NCI-H82 treated with DMSO at 0.1 percent for 48 hours (cell line): ENCODE measurements around the gene TRIB2.

Source experiments
- DNase-seq: peaks from one replicate; lab custom pipeline; 2025; ENCODE audit not compliant: unreplicated experiment; lab: John Stamatoyannopoulos, UW

Gene TRIB2

GRCh38 chr2:12737738-12738485, 21.2 kb downstream of the TRIB2 start:
- no peak for DNase-seq

- DNase-seq = no peak
Measured at GRCh38 chr2:12739721-12740254, 23.1 kb downstream of the TRIB2 start.

- no peak for DNase-seq
Measured at GRCh38 chr2:12741380-12741779, 24.6 kb downstream of the TRIB2 start.

DNA sequence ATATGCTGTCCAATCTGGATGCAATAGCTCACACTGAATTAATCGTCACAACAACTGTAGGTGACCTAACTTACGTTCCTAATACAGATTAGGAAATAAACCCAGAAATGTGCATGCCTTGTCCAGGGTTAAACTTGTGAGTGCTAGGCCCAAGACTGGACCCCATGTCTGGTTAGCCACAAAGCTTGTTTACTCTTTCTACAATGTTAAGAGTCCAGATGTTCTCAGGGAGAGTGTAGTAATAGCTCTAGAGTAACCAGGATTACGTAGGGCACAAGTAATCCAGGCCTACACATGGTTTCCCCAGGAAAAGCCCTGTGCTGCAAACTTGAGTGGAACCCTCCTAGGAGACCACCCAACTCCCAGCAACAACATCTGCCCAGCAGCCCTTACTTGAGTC, 26.2 kb downstream of the TRIB2 start:
- DNase-seq = no peak

DNA sequence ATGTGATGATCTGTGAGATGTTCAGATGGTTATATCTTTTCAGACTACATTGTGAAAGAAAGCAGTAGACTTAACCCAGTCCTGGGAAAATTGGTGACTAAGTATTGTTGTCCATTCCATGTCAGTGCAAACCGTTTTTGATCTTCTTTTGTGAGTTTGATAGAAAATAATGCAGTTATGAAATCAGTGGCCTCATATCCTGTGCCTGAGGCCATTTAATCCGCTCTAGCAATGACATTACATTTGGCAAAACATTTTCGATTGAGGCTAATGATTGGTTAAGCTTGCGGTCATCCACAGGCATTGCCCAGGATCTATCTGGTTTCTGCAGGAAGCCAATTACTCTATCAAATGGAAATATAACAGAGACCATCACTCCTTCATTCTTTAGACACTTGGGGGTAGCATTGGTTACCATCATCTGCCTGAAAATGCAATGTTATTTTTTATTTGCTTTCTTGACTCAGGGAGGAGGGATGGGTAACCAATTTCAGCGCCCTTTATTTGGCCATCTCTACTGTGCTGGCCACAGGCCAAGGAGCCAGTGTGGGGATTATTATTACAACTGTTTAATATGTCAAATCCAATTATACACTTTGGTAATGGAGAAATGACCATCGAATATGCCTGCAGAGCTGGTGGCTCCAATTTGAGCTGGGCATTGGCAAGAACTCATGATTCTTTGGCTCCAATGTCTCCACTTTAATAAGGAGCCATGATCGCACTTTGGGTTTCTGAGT, 33.6 kb downstream of the TRIB2 start:
- no peak for DNase-seq

DNA sequence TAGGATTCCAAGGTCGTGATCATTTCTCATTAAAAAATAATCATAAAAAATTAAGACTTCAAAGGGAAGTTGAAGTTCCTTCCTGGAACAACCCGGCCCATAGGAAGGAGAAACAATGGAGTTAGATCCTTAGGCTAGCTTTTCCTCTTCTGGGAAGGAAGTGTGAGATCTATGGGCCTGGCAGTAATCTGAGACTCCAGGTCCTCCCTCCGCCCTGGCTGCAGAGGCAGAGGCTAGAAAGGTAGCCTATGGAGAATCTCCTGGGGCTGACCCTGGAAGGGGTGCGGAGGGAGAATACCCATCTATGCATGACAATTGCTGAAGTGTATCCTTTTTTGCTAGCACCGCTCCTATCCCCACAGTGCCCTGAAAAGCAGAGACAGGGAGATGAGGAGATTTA, 37.9 kb downstream of the TRIB2 start:
- DNase-seq = no peak

GRCh38 chr2:12755384-12755783, 38.6 kb downstream of the TRIB2 start:
- no peak for DNase-seq

- DNase-seq = no peak
Measured at GRCh38 chr2:12759248-12759647, 42.5 kb downstream of the TRIB2 start.

GRCh38 chr2:12761104-12761503, 44.4 kb downstream of the TRIB2 start:
- DNase-seq = no peak

DNA sequence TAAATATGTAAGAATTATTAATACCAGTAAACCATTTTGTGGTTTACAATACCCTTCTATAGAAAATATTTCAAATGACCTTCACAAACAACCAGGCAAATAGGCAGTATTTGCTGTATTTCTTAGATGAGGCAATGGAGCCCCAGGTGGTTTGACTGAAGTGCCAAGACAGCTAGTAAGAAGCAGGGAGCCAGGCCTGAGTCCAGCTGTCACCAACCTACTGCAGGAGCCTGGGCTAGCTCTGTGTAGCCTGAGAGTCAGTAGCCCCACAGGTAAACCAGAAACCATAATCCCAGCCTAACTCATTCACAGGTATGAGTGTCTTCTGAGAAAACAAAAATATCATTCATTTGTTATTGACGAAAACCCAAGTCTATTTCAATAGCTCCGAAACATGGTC, 45.6 kb downstream of the TRIB2 start:
- no peak for DNase-seq

- DNase-seq = no peak
Measured at GRCh38 chr2:12762976-12763375, 46.2 kb downstream of the TRIB2 start.

DNA sequence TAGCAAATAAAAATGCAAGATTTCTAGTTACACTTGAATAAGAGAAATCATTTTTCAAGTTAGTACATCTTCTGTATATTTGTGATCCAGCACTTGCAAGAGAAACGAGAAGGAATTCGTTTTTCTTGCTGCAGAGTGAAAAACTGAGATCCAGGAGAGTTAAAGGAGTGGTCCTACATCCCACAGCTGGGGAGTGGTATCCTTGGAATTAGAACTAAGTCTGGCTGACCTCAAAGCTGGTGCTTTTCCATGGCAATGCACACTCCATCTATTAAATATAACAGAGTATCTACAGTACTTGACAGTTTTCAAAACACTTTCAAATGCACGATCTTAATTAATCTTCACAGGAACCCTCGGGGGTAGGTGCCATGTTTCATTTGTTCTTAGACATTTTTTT, 46.8 kb downstream of the TRIB2 start:
- DNase-seq = no peak

GRCh38 chr2:12764075-12764730, 47.5 kb downstream of the TRIB2 start:
- no peak for DNase-seq

- DNase-seq = no peak
Measured at GRCh38 chr2:12764849-12765605, 48.3 kb downstream of the TRIB2 start.

- DNase-seq = no peak
Measured at GRCh38 chr2:12766421-12766879, 49.7 kb downstream of the TRIB2 start.

- no peak for DNase-seq
Measured at GRCh38 chr2:12767541-12767940, 50.8 kb downstream of the TRIB2 start.

DNA sequence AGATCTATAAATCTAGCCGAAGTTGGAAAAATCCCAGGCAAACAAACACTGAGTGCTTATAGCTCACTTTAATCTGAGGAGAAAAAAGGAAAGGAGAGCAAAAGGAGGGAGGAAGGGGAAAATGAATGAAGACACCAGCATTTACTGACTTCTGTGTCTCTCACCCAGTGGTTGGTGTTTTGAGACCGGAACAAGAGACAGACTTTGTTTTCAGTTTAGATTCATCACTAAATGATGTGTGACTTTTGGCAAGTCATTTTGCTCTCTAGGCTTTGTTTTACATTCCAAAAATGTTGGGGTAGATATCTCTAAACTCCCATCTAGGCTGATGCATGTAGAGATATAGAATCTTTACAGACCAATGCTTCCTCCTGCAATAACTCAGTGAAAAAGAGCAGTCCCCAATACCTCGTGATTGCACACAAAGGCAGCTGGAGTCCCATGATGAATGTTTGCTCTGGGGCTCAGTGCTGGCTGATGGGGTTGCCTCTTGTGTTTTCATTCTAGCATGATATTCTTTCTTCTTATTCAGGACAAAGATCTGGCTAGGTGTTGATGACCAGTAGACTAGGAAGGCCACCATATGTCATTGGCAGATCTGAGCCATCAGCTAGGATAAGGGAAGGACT, 51.4 kb downstream of the TRIB2 start:
- DNase-seq = no peak

GRCh38 chr2:12769492-12770105, 52.9 kb downstream of the TRIB2 start:
- DNase-seq = no peak

DNA sequence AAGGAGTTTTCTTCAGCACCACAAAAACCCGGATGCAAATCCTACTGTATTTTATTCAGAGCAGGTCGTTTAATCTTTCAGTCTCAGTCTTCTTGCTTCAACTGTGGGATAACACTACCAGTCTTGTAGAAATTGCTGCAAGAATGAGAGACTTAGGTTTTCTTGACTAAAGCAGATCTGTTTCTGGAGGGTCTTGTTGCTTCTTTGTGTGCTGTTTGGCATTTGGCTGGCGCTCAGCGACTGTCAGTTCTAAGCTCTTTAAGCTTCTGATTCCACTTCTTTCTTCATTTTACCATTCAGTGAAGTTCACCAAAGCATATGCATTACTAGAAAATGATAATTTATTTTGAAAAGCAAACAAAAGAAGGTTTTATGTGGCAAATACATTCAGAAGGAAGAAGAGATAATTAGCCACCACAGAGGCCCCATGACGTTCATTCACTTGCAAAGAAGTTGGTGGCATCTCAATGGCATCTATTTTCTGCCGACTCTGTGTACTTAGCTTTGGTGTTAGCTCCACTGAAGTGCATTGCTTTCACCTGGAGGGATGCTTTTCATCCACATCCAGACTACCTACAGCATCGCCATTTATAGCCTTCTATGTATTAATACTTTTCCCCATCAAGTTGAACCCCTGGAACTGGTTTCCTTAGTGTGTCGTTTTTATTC, 53.7 kb downstream of the TRIB2 start:
- no peak for DNase-seq

GRCh38 chr2:12771154-12771553, 54.4 kb downstream of the TRIB2 start:
- no peak for DNase-seq
